HPDE6-E6E7 (cell line): ENCODE measurements around the gene NODAL.
A peak's percentile ranks its signal among the peaks of the same experiment; 100 is the strongest.

Source experiments
- DNase-seq: peaks from one replicate; pipeline ENCODE4 v3.0.0; 2011; ENCODE audit warnings: missing footprints; ENCODE audit errors: extremely low spot score

NODAL gene

GRCh38 chr10:70432561-70433263 lies 8.8 kb downstream of the NODAL start:
- DNase-seq, result no peak

- no peak for DNase-seq
Observed at GRCh38 chr10:70432101-70432500, 9.4 kb downstream of the NODAL start.

GRCh38 chr10:70430493-70431445 lies 10.7 kb downstream of the NODAL start:
- no peak for DNase-seq

- DNase-seq, result no peak
Observed at GRCh38 chr10:70426823-70427222, 14.7 kb downstream of the NODAL start.

GRCh38 chr10:70425096-70425495 lies 16.4 kb downstream of the NODAL start:
- no peak for DNase-seq

- DNase-seq, result no peak
Observed at GRCh38 chr10:70424320-70424719, 17.2 kb downstream of the NODAL start.

GRCh38 chr10:70418713-70419112 lies 22.8 kb downstream of the NODAL start:
- DNase-seq, result no peak

- DNase-seq, result no peak
Observed at GRCh38 chr10:70418229-70418628, 23.3 kb downstream of the NODAL start.

- no peak for DNase-seq
Observed at GRCh38 chr10:70417568-70417967, 23.9 kb downstream of the NODAL start.

- no peak for DNase-seq
Observed at GRCh38 chr10:70412356-70412755, 29.1 kb downstream of the NODAL start.

- DNase-seq, result no peak
Observed at GRCh38 chr10:70410608-70411007, 30.9 kb downstream of the NODAL start.

- no peak for DNase-seq
Observed at GRCh38 chr10:70409772-70410171, 31.7 kb downstream of the NODAL start.

- DNase-seq, result peak; percentile 55
Observed at GRCh38 chr10:70405037-70405824, 36.2 kb downstream of the NODAL start.

GRCh38 chr10:70404787-70405036 lies 36.8 kb downstream of the NODAL start:
- DNase-seq, result no peak

- DNase-seq, result peak; percentile 83
Observed at GRCh38 chr10:70404036-70404786, 37.3 kb downstream of the NODAL start, which contains the start of gene EIF4EBP2. Gene EIF4EBP2 (plus strand): TSS chr10:70404145. CDS start chr10:70404402, 257 bp downstream.

- no peak for DNase-seq
Observed at GRCh38 chr10:70403483-70404035, 37.9 kb downstream of the NODAL start.

GRCh38 chr10:70399177-70399576 lies 42.3 kb downstream of the NODAL start:
- no peak for DNase-seq

GRCh38 chr10:70396140-70396539 lies 45.3 kb downstream of the NODAL start:
- DNase-seq, result no peak

- no peak for DNase-seq
Observed at GRCh38 chr10:70391654-70392053, 49.8 kb downstream of the NODAL start.
